Femur (tissue), 1 donor: Measurements from ENCODE around the gene RPL4.
A peak's percentile ranks its signal among the peaks of the same experiment; 100 is the strongest.
"Not testable (repeated sequence)": the region's sequence is repeated elsewhere in the genome, so short reads cannot be mapped to it uniquely, and the experiment has no call there.

Experiments used
- DNase-seq: peaks from one replicate; pipeline ENCODE4 v3.0.0-alpha.2; 2017

The RPL4 gene

GRCh38 chr15:66504563-66505429 lies at the start of gene RPL4, which contains the start of gene ZWILCH:
Gene RPL4 (minus strand): TSS chr15:66504855. CDS start chr15:66504790, 65 bp downstream.
Gene ZWILCH (plus strand): TSS chr15:66505326. CDS start chr15:66505339, 13 bp downstream.
- DNase-seq = peak; percentile 86

- no peak for DNase-seq
These were observed 40.6 kb upstream of the RPL4 start for GRCh38 chr15:66545255-66545654.

- DNase-seq = no peak
These were observed 38.2 kb upstream of the RPL4 start for GRCh38 chr15:66542896-66543295.

GRCh38 chr15:66535056-66535455 lies 30.4 kb upstream of the RPL4 start:
- no peak for DNase-seq

- no peak for DNase-seq
These were observed 20.2 kb upstream of the RPL4 start for GRCh38 chr15:66524838-66525237.

GRCh38 chr15:66523926-66524325 lies 19.3 kb upstream of the RPL4 start:
- DNase-seq = no peak

GRCh38 chr15:66515901-66516322 lies 11.3 kb upstream of the RPL4 start:
- no peak for DNase-seq

GRCh38 chr15:66514586-66514985 lies 9.9 kb upstream of the RPL4 start:
- DNase-seq = no peak

- DNase-seq = no peak
These were observed 3.7 kb upstream of the RPL4 start for GRCh38 chr15:66508293-66508883.

GRCh38 chr15:66505818-66506217 lies 1.2 kb upstream of the RPL4 start:
- DNase-seq = no peak

- no peak for DNase-seq
These were observed 766 bp upstream of the RPL4 start for GRCh38 chr15:66505430-66505811.

- no peak for DNase-seq
These were observed 684 bp downstream of the RPL4 start for GRCh38 chr15:66503780-66504562.

- DNase-seq = not testable (repeated sequence)
These were observed 1.5 kb downstream of the RPL4 start for GRCh38 chr15:66503041-66503648.

- no peak for DNase-seq
These were observed 2.2 kb downstream of the RPL4 start for GRCh38 chr15:66502491-66502890.

GRCh38 chr15:66500346-66500745 lies 4.3 kb downstream of the RPL4 start:
- DNase-seq = not testable (repeated sequence)

- DNase-seq = no peak
These were observed 5.9 kb downstream of the RPL4 start for GRCh38 chr15:66498501-66499386.

- DNase-seq = peak; percentile 98
These were observed 6.9 kb downstream of the RPL4 start, which contains the start of gene SNAPC5 for GRCh38 chr15:66497502-66498455. Gene SNAPC5 (minus strand): TSS chr15:66497762. CDS start chr15:66497731, 31 bp downstream.

- DNase-seq = no peak
These were observed 7.6 kb downstream of the RPL4 start for GRCh38 chr15:66496951-66497501.

- DNase-seq = no peak
These were observed 10.4 kb downstream of the RPL4 start for GRCh38 chr15:66494262-66494661.

- no peak for DNase-seq
These were observed 12.8 kb downstream of the RPL4 start for GRCh38 chr15:66491846-66492245.
